KOPT-K1 (cell line): ENCODE measurements around the gene SLC35D3.
"Not testable (repeated sequence)": the region's sequence is repeated elsewhere in the genome, so short reads cannot be mapped to it uniquely, and the experiment has no call there.

Experiments used
- H3K27ac ChIP-seq: fragments of 200-600 bp; sonication (generic); 2 replicates; pipeline ENCODE4 v1.5.1; 2016; ENCODE audit warnings: antibody characterized with exemption, mild to moderate bottlenecking, low read depth, low read length; ENCODE audit not compliant: poor library complexity, severe bottlenecking
- H3K36me3 ChIP-seq: fragments of 200-600 bp; sonication (generic); 2 replicates; pipeline ENCODE4 v1.5.1; 2017; ENCODE audit warnings: antibody characterized with exemption, mild to moderate bottlenecking, low read length, moderate library complexity; ENCODE audit not compliant: insufficient read depth
- H3K9me3 ChIP-seq: fragments of 200-600 bp; sonication (generic); 2 replicates; pipeline ENCODE4 v1.5.1; 2017; ENCODE audit warnings: antibody characterized with exemption, low read length, mild to moderate bottlenecking; ENCODE audit not compliant: insufficient read depth, poor library complexity, severe bottlenecking

Gene SLC35D3

DNA sequence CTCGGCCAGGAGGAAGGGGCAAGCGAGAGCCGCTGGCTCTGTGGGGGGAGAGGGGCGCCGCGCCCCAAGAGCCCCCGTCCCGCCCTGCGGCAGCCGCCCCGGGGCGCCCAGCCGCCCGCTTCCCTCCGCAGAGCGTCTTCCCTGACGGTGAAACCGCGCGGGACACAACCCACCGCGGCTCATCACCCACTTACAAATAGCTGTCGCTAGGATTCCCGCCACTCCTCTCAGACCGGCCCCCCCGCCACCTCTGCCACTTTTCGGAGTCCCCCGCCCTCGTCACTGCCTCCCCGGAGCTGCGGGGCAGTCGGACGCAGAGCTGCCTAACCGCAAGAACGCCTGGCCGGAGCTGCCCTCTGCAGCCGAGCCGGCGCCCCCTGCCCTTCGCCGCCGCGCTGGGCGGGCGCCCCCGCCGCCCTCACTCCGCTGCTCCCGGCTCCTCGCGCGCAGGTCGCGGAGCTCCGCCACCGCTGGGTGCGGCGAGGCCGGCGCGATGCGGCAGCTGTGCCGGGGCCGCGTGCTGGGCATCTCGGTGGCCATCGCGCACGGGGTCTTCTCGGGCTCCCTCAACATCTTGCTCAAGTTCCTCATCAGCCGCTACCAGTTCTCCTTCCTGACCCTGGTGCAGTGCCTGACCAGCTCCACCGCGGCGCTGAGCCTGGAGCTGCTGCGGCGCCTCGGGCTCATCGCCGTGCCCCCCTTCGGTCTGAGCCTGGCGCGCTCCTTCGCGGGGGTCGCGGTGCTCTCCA lies at the start of gene SLC35D3:
Gene SLC35D3, plus strand, starts transcription at position 366 of the 749 bp plus-strand sequence. Its CDS starts 128 bp downstream, at position 494.
- Histone ChIP-seq H3K9me3 (peaks cover 34% of the 10 kb centered on the region), H3K27ac (no peak within 1 kb of the TSS), H3K36me3 (no peaks in the 10 kb centered on the region)

DNA sequence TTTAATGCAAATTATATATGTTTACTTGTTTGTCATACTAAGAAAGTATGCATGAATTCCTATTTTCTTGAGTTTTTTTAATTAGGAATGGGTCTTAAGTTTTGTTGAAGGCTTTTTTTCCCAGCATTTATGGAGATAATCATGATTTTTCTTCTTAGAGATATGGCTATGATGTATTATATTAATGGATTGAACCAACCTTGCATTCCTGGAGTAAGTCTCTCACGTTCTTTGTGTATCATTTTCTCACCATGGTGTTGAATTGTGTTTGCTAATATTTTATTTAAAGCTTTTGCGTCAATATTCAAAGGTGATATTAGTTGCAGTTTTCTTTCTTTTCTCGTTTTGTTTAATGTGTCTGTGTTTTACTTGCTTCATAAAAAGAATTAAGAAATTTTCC lies 48.4 kb upstream of the SLC35D3 start:
- no peak overlapping the region for H3K27ac ChIP-seq
- peaks cover 23% of the 10 kb centered on the region for H3K9me3 ChIP-seq
- H3K36me3 ChIP-seq = peaks cover 22% of the 10 kb centered on the region; the same call in 1 of the 2 replicates

GRCh38 chr6:136876469-136876868 lies 45.6 kb upstream of the SLC35D3 start:
- Histone ChIP-seq H3K36me3 (peaks cover 21% of the 10 kb centered on the region; the same call in 1 of the 2 replicates), H3K9me3 (peaks cover 23% of the 10 kb centered on the region)
- not testable (repeated sequence) for H3K27ac ChIP-seq

GRCh38 chr6:136880748-136881460 lies 41.2 kb upstream of the SLC35D3 start:
- Histone ChIP-seq H3K36me3 (no peaks in the 10 kb centered on the region), H3K9me3 (no peaks in the 10 kb centered on the region), H3K27ac (no peak overlapping the region)

- Histone ChIP-seq H3K36me3 (no peaks in the 10 kb centered on the region), H3K9me3 (no peaks in the 10 kb centered on the region), H3K27ac (no peak overlapping the region)
Observed at GRCh38 chr6:136886091-136886490, 36.0 kb upstream of the SLC35D3 start.

DNA sequence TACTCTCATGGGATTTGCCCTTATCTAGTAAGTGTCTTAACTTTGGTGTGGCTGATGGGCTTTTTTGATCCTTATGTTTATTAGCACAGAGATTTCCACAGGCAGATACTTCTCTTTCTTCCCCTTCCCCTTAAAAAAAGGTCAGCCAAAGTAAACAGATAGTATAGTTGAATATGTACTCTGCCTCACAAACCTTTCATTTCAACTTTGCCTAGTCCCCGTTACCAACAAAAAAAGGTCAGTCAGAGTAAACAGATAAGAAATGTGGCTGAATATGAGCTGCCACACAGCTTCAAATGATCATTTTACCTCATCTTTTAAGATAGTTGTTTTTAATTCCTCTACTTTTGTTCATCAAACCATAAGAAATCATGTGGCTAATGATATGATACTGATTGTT lies 34.1 kb upstream of the SLC35D3 start:
- Histone ChIP-seq H3K9me3 (no peaks in the 10 kb centered on the region), H3K27ac (no peak overlapping the region), H3K36me3 (no peaks in the 10 kb centered on the region)

DNA sequence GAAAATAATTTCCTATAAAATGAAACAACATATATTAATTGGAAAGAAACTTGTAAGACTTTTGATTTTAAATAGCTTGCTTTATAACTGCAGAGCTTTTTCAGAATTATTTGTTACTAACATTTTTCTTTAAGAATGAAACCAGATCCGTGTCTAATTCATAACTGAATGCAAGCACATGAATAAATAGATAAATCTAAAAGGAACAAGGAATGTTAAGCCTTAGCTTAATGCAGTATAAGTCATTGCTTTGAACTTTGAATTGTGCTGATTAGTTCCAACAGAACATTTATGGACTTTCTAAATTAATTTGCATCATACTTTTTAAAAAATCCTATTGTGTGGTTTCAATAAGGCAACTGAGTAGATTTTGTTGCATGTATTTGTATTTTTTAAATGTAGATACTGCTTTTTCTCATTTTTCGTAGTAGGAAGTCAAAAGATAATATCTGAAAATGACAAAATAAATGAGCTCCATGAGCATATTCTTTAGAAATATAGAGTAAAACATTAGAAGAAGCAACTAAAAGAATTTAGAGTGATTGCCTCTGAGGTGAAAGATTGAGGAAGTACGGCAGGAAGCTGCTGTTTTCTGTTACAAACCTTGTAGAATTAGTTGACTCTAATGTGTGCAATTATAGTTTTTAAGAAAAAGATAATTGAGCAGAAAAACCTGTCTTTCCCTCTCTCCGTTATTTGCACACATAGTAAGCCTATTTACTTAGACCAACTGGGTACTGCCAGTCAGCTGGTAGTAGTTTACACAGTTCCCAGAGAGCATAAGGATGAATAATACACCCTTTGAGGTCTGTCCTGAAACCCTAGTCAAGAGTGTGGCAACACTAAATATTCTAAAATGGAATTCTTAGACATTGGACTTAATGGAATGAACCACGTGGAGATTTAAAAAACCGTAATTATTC lies 32.6 kb upstream of the SLC35D3 start:
- H3K27ac ChIP-seq = no peak overlapping the region
- no peaks in the 10 kb centered on the region for H3K9me3 ChIP-seq
- no peaks in the 10 kb centered on the region for H3K36me3 ChIP-seq

DNA sequence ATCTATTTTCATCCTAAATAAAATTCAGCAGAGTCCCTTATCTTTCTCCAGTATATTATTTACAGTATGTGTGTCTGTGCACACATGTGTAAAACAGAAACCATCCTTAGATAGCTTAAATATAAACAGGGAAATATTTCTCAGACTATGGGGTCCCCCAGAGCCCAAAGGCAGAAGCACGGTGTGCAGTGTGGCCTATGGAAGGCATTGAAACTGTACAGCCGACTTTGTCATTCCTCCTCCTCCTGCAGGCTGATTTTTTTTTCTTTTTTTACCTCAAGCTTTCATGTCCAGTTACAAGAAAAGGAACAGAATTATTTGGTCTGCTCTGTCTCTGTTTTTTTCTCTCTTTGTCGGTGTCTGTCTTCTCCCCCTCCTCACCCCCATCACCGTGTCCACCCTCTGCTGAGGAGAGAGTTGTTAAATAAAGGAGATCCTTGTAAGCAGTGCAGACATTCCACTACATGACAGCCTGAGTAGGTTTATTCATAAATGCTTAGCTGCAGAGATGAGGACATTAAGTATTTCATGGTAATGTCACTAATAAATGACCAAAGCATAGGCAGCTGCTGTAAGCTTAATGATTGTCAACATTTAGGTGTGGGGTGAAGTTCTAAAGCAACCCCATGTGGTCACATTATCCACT lies 31.8 kb upstream of the SLC35D3 start:
- Histone ChIP-seq H3K27ac (no peak overlapping the region), H3K9me3 (no peaks in the 10 kb centered on the region), H3K36me3 (no peaks in the 10 kb centered on the region)

DNA sequence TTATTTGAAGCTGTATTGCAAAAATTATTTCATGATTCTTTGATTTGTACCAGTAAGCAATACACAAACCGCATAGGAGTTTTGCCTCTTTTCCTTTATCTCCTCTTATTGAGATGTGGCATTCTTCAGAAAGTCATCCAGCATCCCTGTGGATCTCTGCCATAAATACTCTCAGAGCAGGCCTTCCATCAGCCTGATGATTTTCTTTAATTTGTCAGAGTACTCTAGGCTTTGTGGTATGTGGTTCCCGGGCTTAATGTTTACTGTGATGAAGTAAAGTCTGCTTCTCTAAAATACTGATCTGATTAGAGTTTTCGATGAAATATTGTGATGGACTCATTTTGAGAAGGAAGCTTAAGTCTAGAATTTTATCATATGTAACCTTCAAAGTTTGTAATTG lies 31.1 kb upstream of the SLC35D3 start:
- no peak overlapping the region for H3K27ac ChIP-seq
- H3K9me3 ChIP-seq = no peaks in the 10 kb centered on the region
- H3K36me3 ChIP-seq = no peaks in the 10 kb centered on the region

DNA sequence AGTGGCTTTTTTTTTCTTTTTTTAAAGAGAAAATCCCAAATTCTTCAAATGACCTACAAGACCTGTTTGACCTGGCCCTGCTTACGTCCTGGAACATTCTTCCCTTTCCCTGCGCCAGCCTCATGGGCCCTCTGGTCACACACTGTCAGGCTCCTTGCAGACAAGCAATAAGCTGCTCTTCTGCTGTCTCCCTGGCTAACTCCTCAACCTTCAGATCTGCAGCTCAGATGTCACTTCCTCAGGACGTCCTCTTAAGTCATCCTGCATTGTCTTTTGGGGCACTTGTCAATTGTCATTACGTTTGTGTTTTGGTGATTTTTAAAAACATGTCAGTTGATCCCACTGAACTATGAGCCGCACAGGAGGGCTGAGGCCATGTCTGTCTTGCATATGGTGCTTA lies 28.9 kb upstream of the SLC35D3 start:
- Histone ChIP-seq H3K9me3 (no peaks in the 10 kb centered on the region), H3K36me3 (peaks cover 1% of the 10 kb centered on the region; the same call in 1 of the 2 replicates), H3K27ac (no peak overlapping the region)

DNA sequence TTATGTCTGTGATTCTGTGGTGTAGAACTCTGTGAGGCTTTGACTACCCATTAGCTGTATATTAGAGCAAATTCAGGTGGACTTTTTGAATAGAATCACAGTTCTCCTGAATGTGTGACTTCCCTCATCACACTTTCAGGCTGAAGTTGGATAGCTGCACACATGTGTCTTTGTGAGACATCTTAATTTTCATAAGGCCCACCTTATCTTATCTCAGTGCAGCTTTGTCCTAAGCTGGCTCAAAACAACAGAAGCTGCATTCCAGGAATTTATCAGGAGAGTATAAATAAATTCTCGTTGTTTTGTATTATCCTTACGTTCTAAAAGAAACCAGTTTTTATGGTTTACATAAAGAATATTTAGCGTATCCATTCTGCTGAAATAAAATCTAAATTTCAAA lies 26.2 kb upstream of the SLC35D3 start:
- no peak overlapping the region for H3K27ac ChIP-seq
- H3K36me3 ChIP-seq = peaks cover 12% of the 10 kb centered on the region
- no peaks in the 10 kb centered on the region for H3K9me3 ChIP-seq

- H3K27ac ChIP-seq = no peak overlapping the region
- H3K9me3 ChIP-seq = no peaks in the 10 kb centered on the region
- peaks cover 18% of the 10 kb centered on the region for H3K36me3 ChIP-seq
Observed at GRCh38 chr6:136897071-136897470, 25.0 kb upstream of the SLC35D3 start.

DNA sequence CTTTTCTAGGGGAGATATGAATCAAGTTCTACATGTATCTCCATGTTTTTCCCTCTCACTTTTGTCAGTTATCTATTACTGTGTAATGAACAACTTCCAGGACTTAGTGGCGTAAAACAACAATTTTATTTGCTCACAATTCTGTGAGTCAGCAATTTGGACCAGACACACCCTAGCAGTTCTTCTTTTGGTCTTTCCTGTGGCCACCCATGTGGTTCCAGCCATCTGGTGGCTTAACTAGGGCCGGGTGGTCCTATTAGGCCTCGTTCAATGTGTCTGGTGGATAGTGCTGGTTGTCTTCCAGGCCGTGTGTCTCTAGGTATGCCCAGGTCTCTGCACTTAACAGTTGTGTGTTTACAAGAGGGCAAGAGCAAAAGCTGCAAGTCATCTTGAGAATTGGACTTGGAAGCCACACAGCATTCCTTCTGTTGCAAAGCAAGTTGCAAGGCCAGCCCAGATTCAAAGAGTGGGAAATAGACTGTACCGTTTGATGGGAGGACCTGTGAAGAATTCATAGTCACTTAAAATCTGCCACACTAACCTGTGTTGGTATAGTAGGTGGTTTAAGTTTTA lies 20.8 kb upstream of the SLC35D3 start:
- Histone ChIP-seq H3K9me3 (peaks cover 10% of the 10 kb centered on the region), H3K36me3 (peaks cover 31% of the 10 kb centered on the region), H3K27ac (no peak overlapping the region)

- not testable (repeated sequence) for H3K27ac ChIP-seq
Observed at GRCh38 chr6:136904477-136904876, 17.6 kb upstream of the SLC35D3 start.

More at GRCh38 chr6:136904477-136904876, 17.6 kb upstream of the SLC35D3 start:
- peaks cover 10% of the 10 kb centered on the region for H3K9me3 ChIP-seq
- peaks cover 25% of the 10 kb centered on the region for H3K36me3 ChIP-seq
